GM18498 (cell line): ENCODE measurements around the gene KRT85.
"Not testable (repeated sequence)": the region's sequence is repeated elsewhere in the genome, so short reads cannot be mapped to it uniquely, and the experiment has no call there.

ENCODE experiments used
- ATAC-seq: cut with Tn5 transposase; IDR thresholded peaks from one replicate; pipeline ENCODE4 v1.9.1; 2021; ENCODE audit warnings: mild to moderate bottlenecking, moderate library complexity; ENCODE audit not compliant: unreplicated experiment

The KRT85 gene

DNA sequence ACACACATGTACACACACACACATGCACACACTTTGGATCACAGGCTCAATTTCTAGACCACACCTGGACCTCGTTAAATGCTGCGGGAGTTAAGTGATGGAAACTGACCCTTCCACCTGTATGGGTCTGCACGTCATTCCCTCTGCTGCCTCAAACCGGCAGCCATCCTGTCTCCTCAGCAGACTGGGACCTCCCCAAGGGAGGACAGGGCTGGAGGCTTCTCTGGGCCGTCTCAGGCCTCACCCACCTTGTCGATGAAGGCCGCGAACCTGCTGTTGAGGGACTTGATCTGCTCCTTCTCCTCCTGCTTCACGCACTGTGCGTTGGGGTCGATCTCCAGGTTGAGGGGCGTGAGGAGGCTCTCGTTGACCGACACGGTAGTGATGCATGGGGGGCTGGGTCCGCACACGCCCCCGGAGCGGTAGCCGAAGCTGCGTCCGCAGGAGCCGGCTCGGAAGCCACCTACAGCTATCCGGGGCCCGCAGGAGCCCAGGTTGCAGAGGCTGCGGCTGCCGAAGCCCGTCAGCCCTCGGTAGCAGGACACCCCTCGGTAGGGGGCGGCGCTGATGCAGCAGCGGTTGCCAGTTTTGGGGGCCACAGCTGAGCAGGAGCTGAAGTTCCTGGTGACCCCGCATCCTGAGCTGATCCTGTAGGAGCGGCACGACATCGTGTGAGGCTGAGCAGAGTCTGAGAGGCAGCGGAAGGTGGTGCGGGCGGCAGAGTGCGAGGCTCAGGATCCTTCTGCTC, at the start of gene KRT85:
TSS of gene KRT85 (minus strand) at position 744 of the 748 bp plus-strand sequence. CDS start at position 668, 76 bp downstream.
- ATAC-seq = no peak

DNA sequence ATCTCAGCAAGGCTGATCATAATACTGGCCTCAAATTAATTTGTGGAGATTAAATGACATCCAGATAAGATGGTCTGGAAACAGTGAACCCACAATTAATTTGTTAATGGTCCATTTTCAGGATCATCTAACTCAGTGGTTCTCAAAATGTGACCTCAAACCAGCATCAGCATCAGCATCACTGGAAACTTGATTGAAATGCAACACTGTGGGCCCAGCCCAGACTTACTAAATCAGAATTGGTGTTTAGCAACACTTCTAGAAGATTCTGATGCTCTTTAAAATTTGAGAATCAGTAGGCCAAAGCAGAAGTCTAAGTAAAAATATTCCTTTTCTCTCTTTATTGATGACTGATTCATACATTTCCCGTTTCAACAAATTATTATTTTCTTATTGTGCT, 49.5 kb upstream of the KRT85 start:
- no peak for ATAC-seq

DNA sequence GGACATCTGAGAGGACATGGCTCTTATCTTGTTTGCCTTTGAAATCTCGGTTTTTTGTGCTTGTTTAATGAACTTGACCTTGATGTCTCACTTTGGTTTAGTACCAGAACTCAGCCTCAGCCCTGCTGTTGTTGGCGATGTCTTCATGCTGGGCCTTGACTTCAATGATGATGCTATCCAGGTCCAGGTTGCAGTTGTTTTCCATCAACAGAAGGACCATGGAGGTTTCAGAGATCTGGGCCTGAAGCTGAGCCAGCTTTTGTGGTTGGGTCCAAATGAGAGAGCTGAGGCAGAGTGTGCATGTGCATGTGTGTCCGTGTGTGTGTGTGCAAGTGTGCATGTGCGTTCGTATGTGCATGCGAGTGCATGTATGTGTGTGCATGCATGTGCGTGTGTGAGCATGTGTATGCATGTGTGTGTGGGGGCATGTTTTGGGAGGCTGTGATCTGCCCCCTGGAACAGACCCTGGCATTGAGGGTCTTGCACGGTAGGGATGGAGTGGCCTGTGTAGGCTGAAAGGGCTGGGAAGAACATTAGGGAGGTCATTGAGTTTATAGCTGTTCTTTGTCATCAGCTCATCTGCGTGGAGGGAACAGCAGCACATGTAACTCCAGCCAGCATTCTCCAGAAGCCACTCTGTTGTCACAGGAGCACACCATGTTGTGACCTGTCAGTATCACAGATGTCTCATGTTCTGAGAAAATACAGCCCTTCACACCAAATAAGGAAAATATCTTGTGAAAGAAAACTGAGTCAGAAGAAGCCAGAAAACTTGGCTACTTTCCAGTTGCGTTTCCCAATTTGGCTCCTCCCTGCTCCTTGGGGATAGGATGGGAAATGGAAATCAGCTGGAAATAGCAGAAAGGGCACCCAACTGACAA, 48.8 kb upstream of the KRT85 start:
- no peak for ATAC-seq

DNA sequence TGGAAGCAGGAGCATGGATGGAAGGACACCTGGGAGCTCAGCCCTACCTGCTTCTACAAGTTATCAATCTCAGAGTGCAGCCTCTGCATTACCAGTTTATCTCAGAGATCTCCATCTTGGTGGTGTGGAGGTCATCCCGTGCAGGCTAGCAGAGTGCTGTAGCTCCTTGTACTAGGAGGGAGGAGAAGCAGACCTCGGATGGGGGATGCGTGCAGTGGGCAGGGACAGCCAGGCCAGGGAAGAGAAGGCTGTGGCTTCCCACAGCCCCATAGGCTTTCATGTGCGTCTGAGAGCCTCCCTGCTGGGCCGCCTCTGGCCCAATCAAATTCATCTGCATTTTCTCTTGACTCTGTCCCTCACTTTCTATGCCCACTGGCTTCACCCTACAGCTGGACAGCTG, 47.7 kb upstream of the KRT85 start:
- no peak for ATAC-seq

DNA sequence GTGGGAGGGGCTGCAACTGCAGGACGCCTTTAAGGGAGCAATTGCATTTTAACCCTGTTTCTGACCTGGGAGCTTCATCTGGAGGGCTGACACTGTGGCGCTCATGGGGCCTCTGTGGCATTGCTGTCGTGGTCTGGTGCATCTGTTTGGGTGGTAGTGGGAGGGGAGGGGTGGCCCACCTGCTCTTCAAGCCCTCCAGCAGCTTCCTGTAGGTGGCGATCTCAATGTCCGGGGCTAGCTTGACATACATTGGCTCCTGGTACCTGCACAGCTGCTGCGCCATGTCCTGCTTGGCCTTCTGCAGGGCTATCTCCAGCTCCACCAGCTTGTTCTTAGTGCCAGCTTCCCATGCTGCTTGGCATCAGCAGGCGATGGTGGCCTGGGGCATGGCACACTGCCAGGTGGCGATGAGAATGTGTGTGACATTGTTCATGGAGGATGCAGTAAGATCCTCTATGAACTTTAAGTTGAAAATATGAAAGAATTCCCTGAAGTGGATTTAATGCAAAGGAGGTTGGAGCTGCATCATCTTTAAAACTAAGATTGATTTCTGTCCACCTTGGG, 46.6 kb upstream of the KRT85 start:
- no peak for ATAC-seq

DNA sequence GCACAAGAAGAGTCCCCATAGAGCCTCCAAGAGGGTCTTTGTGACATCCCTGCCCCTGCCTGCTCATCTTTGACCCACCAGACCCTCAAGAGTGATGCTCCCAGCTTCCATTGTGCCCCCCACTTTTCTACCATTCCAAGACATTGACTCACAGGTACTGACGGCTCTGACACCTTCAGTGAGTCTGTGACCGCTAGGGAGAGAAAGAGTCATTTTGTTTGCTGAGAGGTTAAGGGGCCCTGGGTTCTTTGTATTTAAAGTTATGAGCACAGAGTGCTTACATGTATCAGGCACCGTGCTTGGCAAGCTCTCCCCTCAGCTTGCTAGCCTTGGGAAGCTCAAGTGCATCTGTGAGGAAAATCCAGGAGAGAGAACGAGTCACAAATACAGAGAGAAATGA, 45.9 kb upstream of the KRT85 start:
- no peak for ATAC-seq

DNA sequence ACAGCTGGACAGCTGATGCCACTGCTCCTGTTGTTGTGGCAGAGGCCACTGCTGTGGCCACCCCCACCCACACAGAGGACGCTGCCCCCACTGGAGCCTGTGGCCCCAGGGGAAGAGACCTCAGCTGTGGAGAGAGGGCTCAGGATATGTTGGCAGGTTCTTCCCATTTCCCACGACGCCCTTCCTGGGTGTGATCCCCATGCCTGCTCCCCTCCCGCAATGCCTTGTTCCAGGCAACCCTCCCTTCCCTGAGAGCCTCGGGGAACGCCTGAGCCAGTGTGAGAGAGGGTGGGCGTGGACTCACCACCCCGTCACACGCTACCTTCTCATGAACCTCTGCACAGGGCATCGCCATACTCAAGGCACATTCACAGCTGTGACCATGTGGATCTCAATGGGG, 44.5 kb upstream of the KRT85 start:
- no peak for ATAC-seq

DNA sequence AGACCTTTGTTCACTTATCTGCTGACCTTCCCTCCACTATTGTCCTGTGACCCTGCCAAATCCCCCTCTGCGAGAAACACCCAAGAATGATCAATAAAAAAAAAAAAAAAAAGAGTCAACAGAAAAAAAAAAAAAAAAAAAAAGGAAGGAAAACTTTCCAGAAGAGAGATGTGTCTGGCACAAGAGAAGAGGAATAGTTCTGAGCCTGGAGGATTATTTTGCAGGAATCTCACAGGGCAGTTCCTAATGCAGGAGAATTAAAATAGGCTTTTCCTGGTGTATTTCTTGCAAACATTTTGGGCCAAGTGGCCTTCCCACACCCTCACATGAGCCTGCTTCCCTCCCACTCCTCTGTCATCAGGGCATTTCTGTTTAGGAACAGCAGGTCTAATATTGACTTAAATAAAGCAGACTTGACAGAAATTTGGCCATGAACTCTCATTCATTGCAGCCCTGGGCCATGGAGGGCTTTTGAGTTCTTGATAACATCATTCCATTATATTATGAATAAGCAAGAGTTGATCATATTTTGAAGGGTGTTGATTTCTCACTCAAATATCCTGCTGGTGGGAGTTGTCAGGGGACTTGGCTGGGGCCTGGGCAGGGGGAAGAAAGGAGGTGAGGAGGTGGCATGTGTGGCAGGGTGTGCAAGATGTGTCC, 43.4 kb upstream of the KRT85 start:
- ATAC-seq = not testable (repeated sequence)

DNA sequence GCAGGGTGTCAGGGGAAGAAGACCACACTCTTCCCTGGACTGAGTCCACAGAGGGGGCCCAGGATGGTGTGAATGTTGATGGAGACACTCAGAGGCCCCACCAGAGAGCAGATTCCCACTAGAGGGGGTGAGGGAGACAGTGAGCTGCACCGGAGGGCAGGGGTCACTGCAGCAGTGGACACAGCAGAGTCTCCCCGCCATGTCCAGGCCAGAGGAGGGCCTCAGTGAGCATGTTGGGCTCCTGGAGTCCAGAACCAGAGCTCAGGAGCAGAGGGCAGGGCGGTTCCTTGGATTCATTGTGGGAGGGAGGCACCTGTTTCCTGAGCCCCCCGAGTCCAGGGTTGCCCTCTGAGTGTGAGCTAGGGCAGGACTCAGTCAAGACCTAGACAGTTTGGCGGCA, 40.6 kb upstream of the KRT85 start:
- ATAC-seq = no peak

DNA sequence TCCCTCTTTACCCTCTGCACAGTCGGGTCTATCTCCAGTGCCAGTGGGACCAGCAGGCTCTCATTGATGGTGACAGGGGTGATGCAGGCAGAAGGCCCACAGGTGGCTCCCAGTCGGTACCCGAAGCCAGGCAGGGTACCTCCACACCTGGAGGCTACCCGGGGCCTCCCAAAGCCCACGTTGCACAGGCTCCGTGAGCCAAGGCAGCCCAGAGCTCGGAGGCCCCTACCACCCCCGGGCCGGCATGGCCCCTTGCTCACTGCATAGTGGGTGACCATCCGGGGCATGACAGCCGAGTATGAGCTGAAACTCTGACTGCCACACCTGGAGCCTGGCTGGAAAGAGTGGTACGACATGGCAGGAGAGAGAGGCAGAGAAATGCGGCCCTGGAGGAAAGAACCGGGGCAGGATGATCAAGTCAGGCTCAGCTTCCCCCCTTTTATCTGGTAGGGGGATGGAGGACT, 38.7 kb upstream of the KRT85 start, which contains the start of gene KRT82:
TSS of gene KRT82 (minus strand) at position 414 of the 464 bp plus-strand sequence. CDS start at position 356, 58 bp downstream.
- no peak for ATAC-seq

DNA sequence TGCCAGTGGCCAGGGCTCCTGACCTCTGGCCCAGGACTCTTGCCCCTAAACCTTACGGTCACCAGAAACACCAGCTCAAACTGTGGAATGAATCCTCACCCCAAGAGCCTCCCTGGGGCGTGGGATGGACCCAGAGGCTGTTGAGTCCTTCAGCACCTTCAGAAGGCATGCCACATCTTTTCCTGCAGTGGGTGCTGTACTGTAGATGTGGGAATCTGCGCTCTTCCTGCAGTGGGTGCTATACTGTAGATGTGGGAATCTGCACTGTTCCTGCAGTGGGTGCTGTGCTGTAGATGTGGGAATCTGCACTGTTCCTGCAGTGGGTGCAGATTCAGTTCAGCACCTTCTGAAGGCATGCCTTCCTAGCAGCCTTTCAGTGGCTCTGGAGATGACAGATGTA, 37.7 kb upstream of the KRT85 start:
- ATAC-seq = no peak

DNA sequence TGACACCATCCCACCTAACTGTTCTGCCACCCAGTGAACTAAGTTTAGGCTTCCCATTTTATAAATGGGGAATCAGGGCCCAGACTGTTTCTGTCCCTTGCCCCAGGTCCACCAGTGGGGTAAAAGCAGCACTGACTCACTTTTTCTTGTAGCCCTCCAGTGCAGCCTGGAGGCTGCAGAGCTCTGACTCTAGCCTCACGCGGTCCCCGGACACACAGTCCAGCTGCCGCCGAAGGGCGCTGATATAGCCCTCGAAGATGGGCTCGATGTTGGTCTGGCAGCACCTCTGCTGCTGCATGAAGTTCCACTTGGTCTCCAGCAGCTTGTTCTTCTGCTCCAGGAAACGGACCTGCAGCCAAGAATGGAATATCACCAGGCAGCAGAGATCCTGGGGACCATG, 36.3 kb upstream of the KRT85 start:
- no peak for ATAC-seq

DNA sequence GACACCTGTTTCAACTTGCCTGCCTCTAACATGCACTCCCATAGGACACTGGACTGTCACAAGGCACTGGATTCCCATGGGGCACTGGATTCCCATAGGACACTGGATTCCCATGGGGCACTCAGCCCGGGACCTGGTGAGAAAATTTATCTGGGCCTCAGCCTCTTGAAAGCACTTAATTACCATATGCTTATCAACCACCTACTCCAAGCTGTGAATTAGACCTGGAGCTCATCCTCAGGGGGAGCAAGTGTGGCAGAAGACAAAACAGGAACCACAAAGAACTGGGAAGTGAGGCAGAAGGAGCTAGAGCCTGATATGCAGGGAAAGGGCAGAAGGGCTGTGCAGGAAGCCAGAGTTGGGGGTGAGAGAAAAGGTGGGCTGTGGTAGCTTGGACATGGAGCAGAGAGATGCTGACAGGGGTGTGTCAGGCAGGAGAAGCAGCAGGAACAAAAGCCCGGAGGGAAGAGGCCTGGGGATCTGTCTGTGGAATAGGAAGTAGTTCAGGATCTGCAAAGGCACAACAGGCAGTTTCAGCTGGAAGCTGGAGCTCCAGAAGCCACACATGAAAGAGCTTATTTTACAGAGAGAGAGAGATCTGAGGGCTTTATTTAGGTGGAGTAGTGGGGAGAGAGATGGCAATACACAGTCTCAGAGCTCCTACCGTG, 35.7 kb upstream of the KRT85 start:
- ATAC-seq = no peak

DNA sequence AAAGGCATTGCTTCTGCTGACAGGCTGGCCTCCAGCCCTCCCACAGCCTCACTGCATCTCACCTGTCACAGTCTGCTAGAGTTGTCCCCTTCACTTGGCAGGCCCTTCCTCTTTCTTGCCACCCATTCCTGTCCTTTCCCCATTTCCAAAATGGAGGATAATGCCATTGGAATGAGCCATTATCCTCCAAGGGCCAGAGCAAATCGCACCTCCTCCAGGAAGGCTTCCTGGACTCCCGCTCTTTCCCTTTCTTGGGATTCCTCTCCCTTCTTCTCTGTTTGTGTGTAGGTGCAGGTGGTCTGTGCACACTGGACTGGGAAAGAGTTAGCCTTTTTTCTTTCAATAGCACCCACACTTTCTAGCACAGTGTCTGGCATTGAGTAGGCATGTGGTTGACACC, 35.1 kb upstream of the KRT85 start:
- ATAC-seq = no peak

DNA sequence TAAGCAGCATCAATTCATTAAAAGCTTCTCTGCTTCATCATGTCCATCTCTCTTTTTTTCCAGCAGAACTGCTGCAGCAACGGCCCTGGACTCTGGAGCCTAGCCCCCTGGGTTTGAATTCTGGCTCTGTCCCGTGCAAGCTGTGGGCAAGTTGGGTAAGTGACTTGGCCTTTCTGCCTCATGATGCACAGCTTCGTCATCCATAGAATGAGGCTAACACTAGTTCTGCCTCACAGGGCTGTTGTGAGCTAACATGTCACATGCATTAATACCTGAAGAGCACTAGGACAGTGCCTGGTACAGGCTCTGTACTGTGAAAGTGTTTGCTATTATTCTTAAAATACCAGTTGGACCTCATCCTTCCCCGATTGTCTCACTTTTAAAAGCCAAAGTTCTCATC, 34.6 kb upstream of the KRT85 start:
- ATAC-seq = no peak

DNA sequence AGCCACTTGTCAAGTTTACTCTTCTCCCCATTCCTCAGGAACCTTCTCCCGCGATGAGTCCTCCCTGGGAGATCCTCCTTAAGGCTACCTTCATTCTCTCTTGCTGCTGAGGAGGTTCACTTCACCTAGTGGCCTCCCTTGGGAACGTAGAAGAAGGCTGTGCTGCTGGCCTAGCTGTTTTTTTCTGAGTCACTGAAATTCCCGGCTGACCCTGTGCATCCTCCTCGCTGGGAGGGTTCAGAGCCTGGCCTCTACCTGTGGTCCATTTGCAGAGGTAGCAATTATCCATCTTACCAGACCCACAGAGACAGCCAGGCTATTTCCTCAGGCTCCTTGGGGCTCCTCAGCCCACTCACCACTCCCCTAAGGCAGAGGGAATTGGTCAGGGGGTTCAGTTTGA, 34.2 kb upstream of the KRT85 start:
- ATAC-seq = no peak

DNA sequence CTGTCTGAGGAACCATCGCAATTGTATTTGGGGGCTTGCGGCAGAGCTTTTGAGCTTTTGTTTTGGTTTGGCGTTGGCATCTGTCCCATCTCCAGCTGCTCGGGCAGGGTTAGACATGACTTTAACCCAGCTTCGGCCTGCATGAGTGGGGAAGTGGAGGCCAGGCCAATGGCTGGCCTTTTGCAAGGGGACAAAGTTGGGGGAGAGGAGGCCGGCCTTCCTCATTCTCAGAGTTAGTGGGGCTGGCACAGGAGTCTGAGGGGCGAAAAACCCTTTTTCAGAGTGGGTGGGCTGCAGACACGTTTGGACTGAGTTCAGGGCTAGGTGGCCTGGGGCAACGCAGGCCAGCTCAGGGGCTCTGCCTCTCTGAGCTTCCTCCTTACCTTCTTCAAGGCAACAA, 33.6 kb upstream of the KRT85 start:
- ATAC-seq = no peak

DNA sequence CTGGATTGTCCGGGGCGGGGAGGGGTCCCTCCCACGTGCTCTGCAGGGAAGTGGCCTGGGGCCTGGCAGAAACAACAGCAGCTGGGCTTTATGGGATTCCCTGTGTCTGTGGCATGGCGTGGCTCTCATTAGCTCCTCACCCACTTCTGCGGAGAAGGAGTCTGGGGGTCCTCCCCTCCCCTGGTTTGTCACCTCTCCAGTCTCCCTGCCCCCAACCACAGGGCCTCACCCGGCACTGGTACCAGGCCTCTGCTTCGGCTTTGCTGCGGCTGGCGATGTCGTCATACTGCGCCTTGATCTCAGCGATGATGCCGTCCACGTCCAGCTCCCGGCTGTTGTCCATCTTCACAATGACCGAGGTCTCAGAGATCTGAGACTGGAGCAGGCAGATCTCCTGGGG, 32.5 kb upstream of the KRT85 start:
- no peak for ATAC-seq

DNA sequence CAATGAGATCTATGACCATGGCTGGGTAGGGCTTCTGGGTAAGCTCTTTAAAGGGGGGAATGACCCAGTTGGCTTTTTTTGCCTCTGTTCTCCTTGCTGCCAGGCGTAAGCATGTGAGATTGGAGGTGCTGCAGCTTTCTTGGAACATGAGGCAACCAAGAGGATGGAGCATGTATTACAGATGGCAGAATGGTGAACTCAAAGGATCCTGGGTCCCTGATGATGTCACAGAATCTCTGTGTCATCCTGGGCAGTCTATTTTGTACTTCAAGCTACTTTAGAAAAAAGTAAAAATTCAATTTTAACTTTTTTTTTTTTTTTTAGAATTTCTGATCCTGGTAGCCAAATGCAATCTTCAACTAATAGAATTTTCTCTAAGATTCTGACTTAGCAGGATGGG, 30.9 kb upstream of the KRT85 start:
- ATAC-seq = no peak

DNA sequence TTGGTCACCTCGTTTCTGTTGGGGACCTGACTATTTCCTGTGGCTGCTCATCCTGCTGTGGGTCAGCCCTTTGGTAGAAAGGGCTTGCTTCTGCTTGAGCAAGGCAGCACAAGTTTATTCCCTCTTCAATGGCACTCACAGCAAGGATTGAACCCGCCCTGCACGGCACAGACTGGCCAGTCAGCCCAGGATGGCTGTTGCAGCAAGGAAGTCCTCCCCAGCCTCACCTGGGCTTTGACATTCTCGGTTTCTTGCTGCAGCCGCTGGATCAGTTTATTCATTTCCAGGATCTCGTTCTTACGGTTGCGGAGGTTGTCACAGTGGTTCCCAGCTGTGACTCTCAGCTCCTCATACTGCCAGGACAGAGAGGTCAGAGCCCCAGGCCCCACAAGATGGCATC, 29.4 kb upstream of the KRT85 start:
- ATAC-seq = no peak
